ENCODE measurements around the gene MTM1. TPM values are rescaled to one million over a fixed set of nuclear protein-coding genes. Genes with fewer than 3 reads are reported as not detected.

Gene MTM1
- total RNA-seq, 1 donor from 2014 or later, result 12.1 TPM

- Mint-ChIP-seq H3K27me3 (no peaks in the 10 kb centered on the region), H3K36me3 (ENCODE audit: insufficient read depth) (peaks cover 6% of the 10 kb centered on the region), H3K4me3 (ENCODE audit: low read depth) (no peak overlapping the region), H3K9me3 (ENCODE audit: low read depth) (peaks cover 8% of the 10 kb centered on the region), H3K4me1 (ENCODE audit: low read depth) (peaks cover 2% of the 10 kb centered on the region), H3K27ac (no peak overlapping the region)
- DNase-seq (ENCODE audit: low spot score, unreplicated experiment), result no peak
- no peak for TF ChIP-seq CTCF (IDR thresholded peaks at IDR 0.05; ENCODE audit: unreplicated experiment)
Observed at GRCh38 chrX:150643271-150643670, 74.8 kb downstream of the MTM1 start.

- Mint-ChIP-seq H3K9me3 (ENCODE audit: low read depth) (peaks cover 5% of the 10 kb centered on the region), H3K4me3 (ENCODE audit: low read depth) (no peak overlapping the region), H3K36me3 (ENCODE audit: insufficient read depth) (peaks cover 6% of the 10 kb centered on the region), H3K27ac (no peak overlapping the region), H3K27me3 (no peaks in the 10 kb centered on the region), H3K4me1 (ENCODE audit: low read depth) (peaks cover 2% of the 10 kb centered on the region)
- TF ChIP-seq CTCF (IDR thresholded peaks at IDR 0.05; ENCODE audit: unreplicated experiment), result no peak
- no peak for DNase-seq (ENCODE audit: low spot score, unreplicated experiment)
Observed at GRCh38 chrX:150643958-150644357, 75.5 kb downstream of the MTM1 start.

- no peak for DNase-seq (ENCODE audit: low spot score, unreplicated experiment)
- no peak for TF ChIP-seq CTCF (IDR thresholded peaks at IDR 0.05; ENCODE audit: unreplicated experiment)
- Mint-ChIP-seq H3K27ac (no peak overlapping the region), H3K27me3 (no peaks in the 10 kb centered on the region), H3K9me3 (ENCODE audit: low read depth) (peaks cover 9% of the 10 kb centered on the region), H3K4me1 (ENCODE audit: low read depth) (peaks cover 2% of the 10 kb centered on the region), H3K36me3 (ENCODE audit: insufficient read depth) (peaks cover 6% of the 10 kb centered on the region), H3K4me3 (ENCODE audit: low read depth) (no peak overlapping the region)
Observed at GRCh38 chrX:150644422-150644821, 76.0 kb downstream of the MTM1 start.

DNA sequence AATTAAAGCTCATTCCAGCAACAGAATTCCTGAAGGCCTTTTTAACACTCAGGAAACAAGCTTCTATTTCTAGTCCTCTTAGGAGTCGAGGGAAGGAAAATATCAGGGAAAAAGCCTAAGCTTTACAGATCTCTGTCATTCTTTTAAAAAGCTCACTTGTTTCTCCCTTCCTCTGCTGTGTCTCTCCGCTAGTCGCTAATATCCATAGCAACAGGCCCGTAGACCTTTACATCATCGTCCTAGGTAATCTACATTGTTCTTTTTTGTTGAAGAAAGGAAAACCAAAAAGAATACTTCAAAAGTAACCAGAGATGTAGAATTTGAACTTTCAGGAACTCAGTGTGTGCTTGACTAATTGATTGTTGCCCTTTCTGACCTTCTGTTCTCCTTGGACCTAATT is 78.9 kb downstream of the MTM1 start:
- Mint-ChIP-seq H3K27ac (no peak overlapping the region), H3K4me1 (ENCODE audit: low read depth) (peaks cover 2% of the 10 kb centered on the region), H3K9me3 (ENCODE audit: low read depth) (peaks cover 22% of the 10 kb centered on the region), H3K36me3 (ENCODE audit: insufficient read depth) (peaks cover 3% of the 10 kb centered on the region), H3K4me3 (ENCODE audit: low read depth) (no peak overlapping the region), H3K27me3 (no peaks in the 10 kb centered on the region)
- TF ChIP-seq CTCF (IDR thresholded peaks at IDR 0.05; ENCODE audit: unreplicated experiment), result no peak
- DNase-seq (ENCODE audit: low spot score, unreplicated experiment), result no peak

DNA sequence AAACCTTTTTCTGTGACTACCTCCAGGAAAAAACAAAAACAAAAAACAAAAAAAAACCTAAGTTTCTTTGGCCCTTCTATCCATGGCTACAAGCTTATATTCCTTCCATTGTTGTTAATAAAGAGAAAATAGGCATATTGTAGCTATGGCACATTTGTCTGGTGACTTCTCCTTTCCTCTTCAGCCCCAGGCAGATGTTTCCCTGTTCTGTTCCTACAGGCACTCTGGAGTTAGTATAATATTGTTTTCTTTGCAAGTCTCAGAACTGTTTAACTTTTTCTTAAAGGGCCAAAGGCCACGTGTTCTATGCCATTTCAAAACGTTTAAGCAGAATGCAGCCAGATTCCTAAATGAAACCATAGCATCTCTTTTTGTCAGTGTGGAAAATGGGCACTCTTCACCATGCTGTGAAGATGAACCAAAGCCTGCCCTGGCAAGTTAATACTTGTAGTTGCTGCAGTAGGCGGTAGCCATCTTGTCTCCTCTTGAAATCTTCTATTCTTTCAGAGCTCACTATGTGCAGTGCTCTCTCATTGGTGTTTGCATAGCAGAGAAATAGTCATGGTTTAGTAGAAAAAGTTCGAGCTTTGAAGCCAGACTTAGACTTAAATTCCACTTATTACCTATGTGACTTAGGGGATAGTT is 80.0 kb downstream of the MTM1 start:
- Mint-ChIP-seq H3K27me3 (no peaks in the 10 kb centered on the region), H3K4me1 (ENCODE audit: low read depth) (peaks cover 2% of the 10 kb centered on the region), H3K36me3 (ENCODE audit: insufficient read depth) (peaks cover 4% of the 10 kb centered on the region), H3K9me3 (ENCODE audit: low read depth) (peaks cover 22% of the 10 kb centered on the region), H3K27ac (no peak overlapping the region), H3K4me3 (ENCODE audit: low read depth) (no peak overlapping the region)
- DNase-seq (ENCODE audit: low spot score, unreplicated experiment), result no peak
- no peak for TF ChIP-seq CTCF (IDR thresholded peaks at IDR 0.05; ENCODE audit: unreplicated experiment)
